HG03342 (cell line): ENCODE measurements around the gene VWA2.

Experiments used
- ATAC-seq: cut with Tn5 transposase; IDR thresholded peaks from one replicate; pipeline ENCODE4 v1.9.1; 2021; ENCODE audit warnings: mild to moderate bottlenecking, moderate library complexity; ENCODE audit not compliant: unreplicated experiment

Gene VWA2

GRCh38 chr10:114246679-114247305 is 7.7 kb downstream of the VWA2 start:
- ATAC-seq = no peak

GRCh38 chr10:114250236-114250635 is 11.2 kb downstream of the VWA2 start:
- ATAC-seq = no peak

GRCh38 chr10:114250716-114251115 is 11.7 kb downstream of the VWA2 start:
- no peak for ATAC-seq

- ATAC-seq = no peak
Observed at GRCh38 chr10:114252092-114252491, 13.0 kb downstream of the VWA2 start.

- no peak for ATAC-seq
Observed at GRCh38 chr10:114252883-114253282, 13.8 kb downstream of the VWA2 start.

- no peak for ATAC-seq
Observed at GRCh38 chr10:114255227-114255626, 16.2 kb downstream of the VWA2 start.

GRCh38 chr10:114256008-114256765 is 17.1 kb downstream of the VWA2 start:
- no peak for ATAC-seq

- no peak for ATAC-seq
Observed at GRCh38 chr10:114256822-114257221, 17.8 kb downstream of the VWA2 start.

GRCh38 chr10:114257498-114257897 is 18.4 kb downstream of the VWA2 start:
- ATAC-seq = no peak

- no peak for ATAC-seq
Observed at GRCh38 chr10:114258274-114258840, 19.3 kb downstream of the VWA2 start.

GRCh38 chr10:114259824-114260223 is 20.8 kb downstream of the VWA2 start:
- no peak for ATAC-seq

GRCh38 chr10:114260366-114260765 is 21.3 kb downstream of the VWA2 start:
- no peak for ATAC-seq

- ATAC-seq = no peak
Observed at GRCh38 chr10:114261076-114261475, 22.0 kb downstream of the VWA2 start.

- no peak for ATAC-seq
Observed at GRCh38 chr10:114262496-114262895, 23.4 kb downstream of the VWA2 start.

GRCh38 chr10:114265392-114266053 is 26.5 kb downstream of the VWA2 start:
- no peak for ATAC-seq

- no peak for ATAC-seq
Observed at GRCh38 chr10:114266521-114266920, 27.5 kb downstream of the VWA2 start.

GRCh38 chr10:114271075-114271778 is 32.2 kb downstream of the VWA2 start:
- ATAC-seq = no peak

GRCh38 chr10:114271779-114272167 is 32.7 kb downstream of the VWA2 start:
- ATAC-seq = no peak

- no peak for ATAC-seq
Observed at GRCh38 chr10:114272696-114273095, 33.6 kb downstream of the VWA2 start.

GRCh38 chr10:114273910-114274309 is 34.9 kb downstream of the VWA2 start:
- no peak for ATAC-seq
